Esophagus muscularis mucosa (tissue), 4 donors: ENCODE measurements around the gene AQP7.

Experiments used
- CTCF ChIP-seq, 3 experiments: fragments of 200-600 bp in 2 of 3; fragments of 450-650 bp in 1 of 3; sonication (generic) in 2 of 3; IDR thresholded peaks; one replicate each; pipeline ENCODE4 v1.5.1; 2017 to 2019; ENCODE audit warnings: antibody characterized with exemption in 3 of 3, mild to moderate bottlenecking in 2 of 3, moderate library complexity in 1 of 3
- EP300 ChIP-seq: sonication (generic); formaldehyde crosslinking; IDR thresholded peaks from one replicate; pipeline ENCODE4 v1.6.1; 2017; ENCODE audit warnings: antibody characterized with exemption
- POLR2A ChIP-seq: fragments of 450-650 bp; IDR thresholded peaks from one replicate; pipeline ENCODE4 v1.6.1; 2017; ENCODE audit warnings: antibody characterized with exemption, moderate library complexity, mild to moderate bottlenecking, low read depth
- POLR2AphosphoS5 ChIP-seq, 2 donors: sonication (generic); formaldehyde crosslinking; IDR thresholded peaks; one replicate each; pipeline ENCODE4 v1.6.1; 2017; ENCODE audit warnings: antibody characterized with exemption in 2 of 2

- TF ChIP-seq POLR2A (no peak), CTCF (IDR thresholded peaks at IDR 0.05) (no peak), POLR2AphosphoS5 (IDR thresholded peaks at IDR 0.05) (no peak), EP300 (no peak)
Observed at GRCh38 chr9:33414889-33415500, 12.6 kb upstream of the AQP7 start.
